HG02884 (cell line): ENCODE data around the gene COL12A1.
A peak's percentile ranks its signal among the peaks of the same experiment; 100 is the strongest.

Experiments used
- ATAC-seq: cut with Tn5 transposase; IDR thresholded peaks from one replicate; pipeline ENCODE4 v1.9.1; 2021; ENCODE audit warnings: mild to moderate bottlenecking, moderate library complexity; ENCODE audit not compliant: unreplicated experiment

COL12A1 gene

DNA sequence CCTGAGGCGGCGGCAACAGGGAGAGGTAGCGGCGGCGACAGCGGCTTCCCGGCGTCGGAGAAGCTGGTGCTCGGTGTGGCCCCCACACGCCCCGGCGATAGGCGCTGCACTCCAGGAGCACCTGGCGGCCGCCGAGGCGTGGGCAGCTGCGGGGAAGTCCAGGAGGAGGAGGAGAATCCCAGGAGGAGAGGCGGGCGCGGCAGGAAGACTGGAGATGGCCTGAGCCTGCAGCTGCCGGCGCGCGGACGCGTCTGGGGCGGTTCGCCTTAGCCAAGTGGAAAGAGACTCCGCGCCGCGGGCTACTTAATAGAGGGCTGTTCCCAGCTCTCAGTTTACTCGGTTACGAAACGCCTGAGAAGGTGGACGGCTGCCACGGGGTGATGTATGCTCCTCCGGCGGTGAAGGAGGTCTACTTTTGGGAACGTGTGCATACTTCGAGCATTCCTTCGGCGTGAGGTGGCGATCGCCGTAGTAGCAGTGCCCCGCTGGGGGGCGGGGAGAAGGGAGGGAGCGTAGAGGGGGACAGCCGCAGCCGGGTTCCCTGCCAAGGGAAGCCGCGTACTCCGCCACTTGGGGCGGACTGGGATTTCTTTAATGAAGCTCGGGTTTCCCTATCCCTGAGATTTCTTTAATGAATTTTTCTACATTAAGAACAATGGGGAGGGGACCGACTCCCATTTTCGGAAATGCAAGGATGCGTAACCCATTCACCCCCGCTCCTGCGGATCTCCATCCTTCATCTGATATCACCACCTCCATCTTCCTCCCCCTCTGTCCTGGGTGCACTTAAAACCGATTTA is at the start of gene COL12A1:
Gene COL12A1 (minus strand): TSS at position 278 of the 800 bp plus-strand sequence. CDS start 3,261 bp downstream, outside the sequence.
- no peak for ATAC-seq

DNA sequence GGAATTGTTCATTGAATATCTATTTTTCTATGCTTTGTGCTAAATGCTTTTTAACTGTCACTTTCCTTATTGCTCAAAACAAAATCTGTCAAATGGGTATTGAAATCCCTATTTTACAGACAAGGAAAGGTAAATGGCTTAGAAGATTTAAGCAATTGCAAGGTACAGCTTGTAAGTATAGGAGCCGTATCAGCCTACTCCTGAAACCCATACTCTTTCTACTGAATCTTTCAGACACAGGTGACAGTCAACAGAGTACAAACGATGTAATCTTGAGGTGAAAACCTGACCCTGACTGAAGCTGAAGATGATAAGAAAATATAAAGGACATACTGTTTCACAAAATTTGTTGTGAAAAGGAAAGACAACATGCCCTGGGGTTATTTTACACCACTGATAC is 44.7 kb upstream of the COL12A1 start:
- ATAC-seq, result no peak

DNA sequence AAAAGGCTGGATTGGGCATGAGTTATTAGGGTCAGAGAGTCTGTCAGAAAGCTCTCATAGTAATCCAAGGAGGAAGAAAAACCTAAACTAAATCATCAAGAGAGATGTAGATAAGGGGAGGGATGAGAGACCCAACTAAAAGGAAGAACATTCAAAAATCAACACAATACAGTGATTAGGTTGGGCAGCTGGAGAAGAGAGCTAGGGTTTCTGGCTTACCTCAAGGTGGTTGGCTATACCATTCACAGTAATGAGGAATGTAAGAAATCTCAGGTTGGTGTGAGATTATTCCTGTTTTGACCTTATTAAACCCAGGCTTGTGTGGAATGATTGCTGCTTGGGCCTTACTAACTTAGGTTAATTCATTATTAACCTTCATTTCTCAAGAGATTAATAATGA is 44.0 kb upstream of the COL12A1 start:
- no peak for ATAC-seq

DNA sequence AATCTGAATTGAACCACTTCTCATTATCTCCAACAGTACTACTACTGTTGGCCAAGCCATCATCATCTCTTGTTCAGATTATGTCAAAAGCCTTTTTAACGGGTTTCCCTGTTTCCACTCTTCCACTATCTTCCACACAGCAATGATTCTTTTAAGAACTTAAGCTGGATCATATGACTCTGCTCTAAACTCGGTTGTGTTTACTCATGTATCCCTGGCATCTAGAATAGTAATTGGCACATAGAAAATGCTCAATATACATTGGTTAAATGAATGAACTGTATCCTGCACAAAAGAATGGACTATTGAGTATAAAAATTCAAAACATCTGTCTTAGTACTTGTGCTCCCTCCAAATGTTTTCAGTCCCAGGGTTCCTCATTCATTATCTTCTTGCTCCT is 40.5 kb upstream of the COL12A1 start:
- ATAC-seq, result no peak

GRCh38 chr6:75244063-75244584 is 38.3 kb upstream of the COL12A1 start:
- ATAC-seq, result peak; percentile 13

DNA sequence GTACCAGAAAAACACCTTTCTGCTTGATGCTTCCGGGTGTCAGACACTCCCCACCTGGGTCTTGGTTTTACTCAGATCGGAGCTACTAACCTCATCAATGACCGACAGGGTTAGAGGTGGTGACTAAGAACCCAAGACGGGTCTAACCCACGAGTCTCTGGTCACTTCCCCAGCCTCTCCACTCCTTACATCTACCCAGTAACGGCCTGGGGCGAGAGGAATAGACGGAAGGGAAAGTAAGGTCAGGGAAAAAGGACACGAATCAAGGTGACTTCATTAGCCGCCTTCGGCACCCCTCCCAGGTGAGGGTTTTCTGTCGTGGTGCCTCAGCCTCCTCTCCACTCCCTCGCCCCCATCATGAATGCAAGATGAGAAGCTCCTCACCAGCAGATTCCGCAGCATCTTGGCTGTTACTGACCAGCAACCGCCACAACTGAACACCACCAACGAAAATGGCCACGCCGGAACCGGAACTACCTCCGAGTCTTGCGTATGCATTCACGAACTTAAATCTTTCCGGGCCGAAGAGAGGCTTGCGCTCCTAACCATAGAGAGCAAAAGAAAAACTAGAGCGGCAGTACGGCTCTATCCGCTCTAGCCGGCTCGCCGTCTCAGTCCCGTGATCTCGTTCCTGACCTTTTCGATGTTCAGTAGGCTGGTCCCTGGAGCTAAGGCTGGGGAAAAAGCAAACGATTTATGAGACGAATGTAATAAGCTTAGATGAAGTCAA is 37.6 kb upstream of the COL12A1 start, which contains the start of gene COX7A2:
Gene COX7A2 (minus strand): TSS at position 469 of the 730 bp plus-strand sequence. CDS start 67 bp downstream, at position 402.
- ATAC-seq, result peak; percentile 93

DNA sequence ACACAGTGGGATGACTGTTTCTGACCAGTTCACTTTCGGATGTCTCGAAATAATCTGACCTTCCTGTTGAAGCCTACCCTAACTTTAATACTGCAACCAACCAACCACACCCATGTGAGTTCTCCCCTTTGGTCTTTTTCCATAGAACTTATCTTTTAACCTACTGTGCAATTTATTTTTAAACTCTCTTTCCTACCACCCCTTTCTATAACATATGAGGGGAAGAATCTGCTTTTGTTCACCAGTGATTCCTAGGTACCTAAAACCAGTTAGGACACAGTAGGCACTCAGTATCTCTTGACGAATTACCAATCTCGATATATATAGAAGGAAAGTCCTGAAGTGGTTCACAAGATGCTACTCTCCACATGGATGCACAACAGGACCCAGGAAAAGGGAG is 30.8 kb upstream of the COL12A1 start:
- no peak for ATAC-seq

- ATAC-seq, result no peak
Observed at GRCh38 chr6:75235271-75235670, 29.4 kb upstream of the COL12A1 start.

GRCh38 chr6:75234126-75234865 is 28.4 kb upstream of the COL12A1 start:
- no peak for ATAC-seq

DNA sequence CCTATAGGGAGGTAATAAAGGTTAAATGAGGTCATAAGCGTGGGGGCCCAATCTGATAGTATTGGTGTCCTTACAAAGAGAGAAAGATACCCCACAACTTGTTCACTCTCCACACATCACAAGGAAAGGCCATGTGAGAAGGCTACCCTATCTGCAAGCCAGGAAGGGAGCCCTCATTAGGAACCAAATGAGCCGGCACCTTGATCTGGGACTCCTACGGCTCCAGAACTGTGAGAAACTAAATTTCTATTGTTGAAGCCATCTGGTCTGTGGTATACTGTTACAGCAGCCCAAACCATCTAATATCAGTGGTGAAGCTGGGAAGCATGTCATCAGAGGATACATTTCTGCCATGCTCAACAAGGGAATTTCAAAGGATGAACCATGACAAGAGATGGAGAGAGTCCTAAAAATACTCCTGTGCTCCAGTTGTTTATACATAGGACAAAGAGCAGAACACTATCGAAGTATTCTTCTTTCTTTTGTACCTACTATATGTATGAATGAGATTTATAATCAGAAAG is 27.3 kb upstream of the COL12A1 start:
- ATAC-seq, result no peak

DNA sequence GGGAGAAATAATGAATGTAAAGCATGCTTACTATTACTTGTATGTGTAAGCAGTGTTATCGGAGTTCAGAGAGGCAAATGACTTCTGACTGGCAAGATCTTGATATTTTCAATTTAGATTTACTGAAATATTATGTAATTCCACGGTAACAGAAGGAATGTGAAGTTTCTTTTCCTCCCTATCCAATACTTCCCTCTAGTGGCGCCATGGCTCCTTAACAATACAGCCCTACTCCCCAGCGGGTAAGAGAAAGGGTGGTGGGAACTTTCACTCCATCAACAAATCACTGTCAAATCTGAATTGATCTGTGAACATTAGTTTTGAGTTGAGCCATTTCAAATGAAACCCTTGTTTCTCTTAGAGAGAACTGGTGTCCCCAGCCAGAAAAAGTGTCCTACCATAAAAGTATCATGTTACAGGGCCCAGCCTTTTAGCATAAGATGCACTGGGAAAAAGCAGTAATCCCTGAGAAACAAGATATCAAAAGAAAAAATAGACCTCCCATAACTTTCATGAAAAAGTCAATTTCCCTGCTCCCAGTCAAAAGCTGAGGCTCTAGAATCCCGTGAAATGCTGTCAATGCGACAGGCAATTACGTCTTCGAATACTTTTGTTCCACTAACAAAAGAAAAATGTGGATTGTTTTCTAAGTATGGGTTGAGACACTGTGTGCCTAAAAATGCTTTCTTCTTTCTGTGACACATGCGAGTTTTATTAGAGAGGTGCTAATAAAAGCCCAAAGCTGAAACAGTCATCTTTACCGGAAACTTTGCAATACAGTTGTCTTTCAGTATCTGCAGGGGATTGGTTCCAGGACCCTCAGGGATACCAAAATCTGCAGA is 24.9 kb upstream of the COL12A1 start:
- no peak for ATAC-seq

DNA sequence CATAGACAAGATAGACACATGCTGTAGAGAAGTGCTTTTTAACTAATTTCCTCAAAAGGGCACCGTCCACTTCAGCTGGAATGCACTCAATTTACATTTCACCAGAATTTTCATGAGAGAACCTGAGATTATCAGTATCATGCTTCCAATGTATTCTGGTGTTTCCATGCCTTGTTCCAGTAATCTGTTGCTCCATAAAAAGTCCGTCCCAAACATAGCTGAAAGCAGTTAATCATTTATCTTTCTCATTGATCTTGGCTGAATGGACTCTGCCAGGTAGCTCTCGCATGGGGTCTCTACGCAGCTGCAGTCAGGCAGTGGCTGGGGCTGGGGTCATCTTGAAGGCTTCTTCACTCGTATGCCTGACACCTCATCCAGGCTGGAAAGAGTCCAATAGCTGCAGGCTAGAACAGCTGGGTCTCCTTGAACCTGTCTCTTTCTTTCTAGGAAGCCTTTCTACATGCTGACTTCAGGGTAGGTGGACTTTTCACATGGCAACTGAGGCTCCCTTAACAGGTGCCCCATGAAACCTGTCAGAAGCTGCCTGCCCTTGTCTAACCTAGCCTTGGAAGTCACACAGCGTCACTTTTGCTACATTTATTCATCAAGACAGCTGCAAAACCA is 18.6 kb upstream of the COL12A1 start:
- no peak for ATAC-seq

DNA sequence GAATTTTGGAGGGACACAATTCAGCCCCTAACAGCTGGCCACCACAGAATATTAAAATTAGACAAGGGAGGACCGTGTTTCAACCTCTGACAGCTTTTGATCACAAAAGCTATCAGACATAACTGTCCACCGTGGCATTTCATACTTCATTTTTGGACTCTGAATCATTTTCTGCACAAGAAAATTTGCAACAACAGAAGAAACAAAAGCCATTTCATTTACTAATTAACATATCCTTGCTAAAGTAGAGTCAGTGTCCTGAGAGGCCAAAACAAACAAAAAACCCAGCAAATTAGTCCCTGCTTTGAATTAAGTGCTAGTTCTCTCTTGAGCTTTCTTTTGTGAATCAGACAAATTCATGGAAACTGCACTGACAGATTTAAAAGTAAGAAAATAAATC is 17.6 kb upstream of the COL12A1 start:
- ATAC-seq, result no peak

GRCh38 chr6:75222261-75222660 is 16.4 kb upstream of the COL12A1 start:
- ATAC-seq, result no peak

DNA sequence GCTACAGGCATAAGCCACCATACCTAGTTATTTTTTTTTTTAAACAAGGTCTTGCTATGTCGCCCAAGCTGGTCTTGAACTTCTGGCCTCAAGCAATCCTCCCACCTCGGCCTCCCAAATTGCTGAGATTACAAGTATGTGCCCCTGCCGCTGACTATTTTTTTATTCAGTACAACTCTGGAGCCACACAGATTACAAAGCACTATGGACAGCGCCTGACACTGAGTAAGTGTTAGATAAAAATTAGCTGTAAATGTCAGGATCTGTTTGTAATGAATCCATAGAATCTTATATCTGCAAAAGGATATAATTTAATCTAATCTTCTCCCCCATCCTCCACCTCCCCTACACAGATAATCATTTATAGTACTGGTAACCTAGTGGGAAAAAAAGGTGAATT is 15.3 kb upstream of the COL12A1 start:
- ATAC-seq, result no peak

DNA sequence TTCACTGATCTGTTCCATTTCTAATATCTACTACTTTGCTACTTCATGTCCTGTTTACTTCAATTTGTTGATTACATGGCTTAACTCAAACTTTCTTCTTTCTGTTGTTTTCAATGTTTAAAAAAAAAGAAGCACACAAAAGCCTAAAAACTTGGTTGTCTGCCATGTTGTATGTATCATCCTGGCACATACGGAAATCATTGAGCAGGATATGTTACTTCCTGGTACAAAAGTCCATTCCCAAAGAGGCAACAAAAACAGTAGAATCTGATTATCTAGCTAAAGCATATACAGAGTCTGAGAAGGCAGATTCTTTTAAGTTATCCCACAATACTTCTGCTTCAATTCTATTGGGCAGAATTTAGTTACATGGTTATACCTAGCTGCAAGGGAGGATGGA is 14.5 kb upstream of the COL12A1 start:
- ATAC-seq, result no peak

GRCh38 chr6:75219263-75219662 is 13.4 kb upstream of the COL12A1 start:
- ATAC-seq, result no peak

GRCh38 chr6:75217193-75217592 is 11.3 kb upstream of the COL12A1 start:
- no peak for ATAC-seq

- no peak for ATAC-seq
Observed at GRCh38 chr6:75215291-75215690, 9.4 kb upstream of the COL12A1 start.

- ATAC-seq, result peak; percentile 36
Observed at GRCh38 chr6:75213732-75214131, 7.9 kb upstream of the COL12A1 start.
